Liver (tissue), 9 donors: ENCODE measurements around the gene KCNQ1. TPM values are rescaled to one million over a fixed set of nuclear protein-coding genes. Genes with fewer than 3 reads are reported as not detected.

ENCODE experiments used
- DNase-seq: peaks from one replicate; pipeline ENCODE4 v3.0.0-alpha.2; 2017; ENCODE audit warnings: low spot score
- H3K27ac ChIP-seq, 2 donors: one replicate each; pipeline ENCODE4 v1.7.0; 2013; ENCODE audit warnings: inconsistent platforms in 2 of 2, low read length in 2 of 2, control low read depth in 1 of 2, low read depth in 1 of 2, mild to moderate bottlenecking in 1 of 2
- H3K27me3 ChIP-seq, 4 donors: one replicate each; pipeline versions ENCODE4 v1.6.1 to v1.7.0; 2013; ENCODE audit warnings: low read length in 3 of 4, inconsistent platforms in 1 of 4, mild to moderate bottlenecking in 1 of 4, moderate library complexity in 1 of 4; ENCODE audit not compliant: control insufficient read depth in 4 of 4, insufficient read depth in 4 of 4
- H3K36me3 ChIP-seq, 4 donors: one replicate each; pipeline versions ENCODE4 v1.6.1 to v1.7.0; 2013; ENCODE audit warnings: low read length in 3 of 4, mild to moderate bottlenecking in 3 of 4, low read depth in 1 of 4, moderate library complexity in 1 of 4; ENCODE audit not compliant: control insufficient read depth in 4 of 4, insufficient read depth in 3 of 4
- H3K4me1 ChIP-seq, 4 donors: one replicate each; pipeline versions ENCODE4 v1.6.1 to v1.7.0; 2013; ENCODE audit warnings: low read length in 3 of 4, mild to moderate bottlenecking in 3 of 4, moderate library complexity in 1 of 4; ENCODE audit not compliant: control insufficient read depth in 4 of 4, insufficient read depth in 4 of 4
- H3K4me3 ChIP-seq, 3 donors: one replicate each; pipeline versions ENCODE4 v1.6.1 to v1.7.0; 2013; ENCODE audit warnings: low read length in 3 of 3, control low read depth in 1 of 3, low read depth in 1 of 3, mild to moderate bottlenecking in 1 of 3
- H3K9ac ChIP-seq, 2 donors: one replicate each; pipeline ENCODE4 v1.7.0; 2013; ENCODE audit warnings: low read length in 2 of 2, mild to moderate bottlenecking in 2 of 2, moderate library complexity in 2 of 2, control low read depth in 1 of 2, low read depth in 1 of 2
- H3K9me3 ChIP-seq, 4 donors: one replicate each; pipeline versions ENCODE4 v1.6.1 to v1.7.0; 2013; ENCODE audit warnings: low read length in 3 of 4; ENCODE audit not compliant: control insufficient read depth in 4 of 4
- ATF3 ChIP-seq: IDR thresholded peaks from 2 replicates; pipeline ENCODE4 v1.6.1; 2016; ENCODE audit warnings: antibody characterized with exemption
- CTCF ChIP-seq: fragments of 150-350 bp; IDR thresholded peaks from 2 replicates; pipeline ENCODE4 v1.5.1; 2017; ENCODE audit warnings: improper control_type of control experiment, low read depth, low read length; ENCODE audit not compliant: missing input control
- EGR1 ChIP-seq, 2 donors: IDR thresholded peaks; 2 replicates each; pipeline ENCODE4 v1.6.1; 2016 to 2018; ENCODE audit warnings: antibody characterized with exemption in 2 of 2, low read depth in 2 of 2
- FOXA1 ChIP-seq: IDR thresholded peaks from 2 replicates; pipeline ENCODE4 v1.6.1; 2016; ENCODE audit warnings: antibody characterized with exemption
- FOXA2 ChIP-seq: IDR thresholded peaks from 2 replicates; pipeline ENCODE4 v1.6.1; 2016; ENCODE audit warnings: antibody characterized with exemption
- GABPA ChIP-seq, 2 donors: IDR thresholded peaks in 1 of 2; conservative IDR thresholded peaks in 1 of 2; 2 replicates each; pipeline ENCODE4 v1.6.1; 2016; ENCODE audit warnings: antibody characterized with exemption in 2 of 2, mild to moderate bottlenecking in 1 of 2, moderate library complexity in 1 of 2
- HNF4A ChIP-seq, 2 donors: conservative IDR thresholded peaks; 2 replicates each; pipeline ENCODE4 v1.6.1; 2016; ENCODE audit warnings: antibody characterized with exemption in 2 of 2, mild to moderate bottlenecking in 2 of 2
- JUND ChIP-seq, 2 donors: IDR thresholded peaks; 2 replicates each; pipeline ENCODE4 v1.6.1; 2016; ENCODE audit warnings: antibody characterized with exemption in 2 of 2
- MAX ChIP-seq: IDR thresholded peaks from 2 replicates; pipeline ENCODE4 v1.6.1; 2016; ENCODE audit warnings: antibody characterized with exemption
- NR2F2 ChIP-seq: IDR thresholded peaks from 2 replicates; pipeline ENCODE4 v1.6.1; 2016; ENCODE audit warnings: antibody characterized with exemption
- RAD21 ChIP-seq, 2 donors: IDR thresholded peaks; 2 replicates each; pipeline ENCODE4 v1.6.1; 2016; ENCODE audit warnings: antibody characterized with exemption in 2 of 2, mild to moderate bottlenecking in 2 of 2
- REST ChIP-seq: IDR thresholded peaks from 2 replicates; pipeline ENCODE4 v1.6.1; 2016; ENCODE audit warnings: antibody characterized with exemption, mild to moderate bottlenecking
- RXRA ChIP-seq, 2 donors: IDR thresholded peaks; 2 replicates each; pipeline ENCODE4 v1.6.1; 2017 to 2018; ENCODE audit warnings: antibody characterized with exemption in 2 of 2, mild to moderate bottlenecking in 1 of 2
- SP1 ChIP-seq: IDR thresholded peaks from 2 replicates; pipeline ENCODE4 v1.6.1; 2018; ENCODE audit warnings: antibody characterized with exemption, mild to moderate bottlenecking
- YY1 ChIP-seq: IDR thresholded peaks from 2 replicates; pipeline ENCODE4 v1.6.1; 2016; ENCODE audit warnings: antibody characterized with exemption, mild to moderate bottlenecking
- ZBTB33 ChIP-seq: IDR thresholded peaks from 2 replicates; pipeline ENCODE4 v1.6.1; 2016; ENCODE audit warnings: antibody characterized with exemption
- WGBS: extraction: QIAGEN DNeasy Blood & Tissue Kit; methylation state at CpG from one replicate; pipeline ENCODE4 v1.1.7; 2013; 5-methylcytosine and 5-hydroxymethylcytosine counted together
- polyA plus RNA-seq, 2 donors: library from polyadenylated mRNA; stranded (reverse) in 1 of 2; unstranded in 1 of 2; fragments of 200-250 nt in 1 of 2; fragments of >200 nt in 1 of 2; fragmentation: Nextera tagmentation in 1 of 2; extraction: Ambion mirVana in 1 of 2; gene quantifications; one replicate each; pipeline versions ENCODE4 v1.2.1 to v1.2.3, GENCODE V29; 2013 to 2015
- total RNA-seq, 2 donors: library from RNA; depleted of rRNA; stranded (reverse); fragments of >200 nt; gene quantifications; one replicate each; pipeline ENCODE4 v1.2.3, GENCODE V29; 2014
- donor health status: healthy.
- donor health status: healthy.
- donor health status: healthy.
- donor health status: healthy.
- donor health status: healthy.

Gene KCNQ1
- total and polyA plus RNA-seq, 4 donors = 0.31 to 2.2 (median 1.5) TPM

- H3K4me3 ChIP-seq = no peak overlapping the region
- H3K27me3 ChIP-seq = no peaks in the 10 kb centered on the region
- no peaks in the 10 kb centered on the region for H3K36me3 ChIP-seq
- H3K9ac ChIP-seq = no peak overlapping the region
- H3K9me3 ChIP-seq = no peaks in the 10 kb centered on the region
- 86% methylated on average over 34 of the region's 34 CpGs for WGBS
- no peak for DNase-seq
- TF ChIP-seq NR2F2 (no peak), REST (no peak), RAD21 (IDR thresholded peaks at IDR 0.05) (no peak), GABPA (IDR thresholded peaks at IDR 0.05 in 1 of 2, conservative IDR thresholded peaks at IDR 0.05 in 1 of 2) (no peak), ATF3 (no peak), SP1 (no peak), EGR1 (IDR thresholded peaks at IDR 0.05; ENCODE audit: low read depth in 2 of 2) (no peak), HNF4A (conservative IDR thresholded peaks at IDR 0.05) (no peak), RXRA (IDR thresholded peaks at IDR 0.05) (no peak), CTCF (no peak), ZBTB33 (no peak), FOXA2 (no peak), YY1 (no peak), JUND (IDR thresholded peaks at IDR 0.05) (no peak), FOXA1 (no peak), MAX (no peak)
- no peak overlapping the region for H3K27ac ChIP-seq
- peaks cover 0 to 7% (median under 1%) of the 10 kb centered on the region in 4 donors for H3K4me1 ChIP-seq
Measured at GRCh38 chr11:2415601-2416380, 29.0 kb upstream of the KCNQ1 start.
